Skeletal muscle cell (primary cell): ENCODE data around the gene PSENEN.
"Not testable (repeated sequence)": the region's sequence is repeated elsewhere in the genome, so short reads cannot be mapped to it uniquely, and the experiment has no call there.

Experiments
- DNase-seq: peaks from one replicate; pipeline ENCODE4 v3.0.0-alpha.2; 2010; ENCODE audit warnings: low read depth
- H3K4me3 ChIP-seq: 2 replicates; pipeline ENCODE4 v1.5.1; 2011; ENCODE audit warnings: low read depth, mild to moderate bottlenecking, control low read depth, low read length, moderate library complexity

Gene PSENEN

DNA sequence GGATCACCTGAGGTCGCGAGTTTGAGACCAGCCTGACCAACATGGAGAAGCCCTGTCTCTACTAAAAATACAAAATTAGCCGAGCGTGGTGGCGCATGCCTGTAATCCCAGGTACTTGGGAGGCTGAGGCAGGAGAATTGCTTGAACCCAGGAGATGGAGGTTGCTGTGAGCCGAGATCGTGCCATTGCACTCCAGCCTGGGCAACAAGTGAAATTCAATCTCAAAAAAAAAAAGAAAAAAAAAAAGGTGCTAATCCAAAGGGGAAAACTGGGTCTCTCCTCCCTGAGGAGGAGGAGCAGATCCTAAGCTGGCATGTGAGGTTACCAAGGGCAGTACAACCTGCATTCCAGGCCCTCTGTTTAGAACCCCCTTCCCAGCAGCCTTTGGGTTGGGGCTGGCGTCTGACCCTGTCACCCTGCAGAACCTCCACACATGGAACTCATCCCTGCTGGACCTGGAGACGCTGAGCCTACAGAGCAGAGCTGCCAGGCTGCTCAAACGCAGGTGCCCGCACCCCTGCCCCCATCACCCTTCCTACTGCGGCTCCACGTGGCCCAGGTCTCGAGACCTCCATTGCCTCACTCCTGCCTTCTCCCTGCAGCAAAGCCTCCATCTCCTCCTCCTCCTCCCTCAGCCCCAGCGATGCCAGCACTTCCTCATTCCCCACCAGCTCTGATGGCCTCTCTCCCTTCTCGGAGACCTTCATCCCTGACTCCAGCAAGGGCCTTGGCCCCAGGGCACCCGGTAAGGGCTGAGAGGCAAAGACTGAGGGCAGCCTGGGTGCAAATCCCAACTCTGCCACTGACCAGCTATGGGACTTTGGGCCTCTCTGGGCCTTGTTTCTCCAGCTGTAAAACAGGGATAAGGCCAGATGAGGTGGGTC lies 19.2 kb downstream of the PSENEN start:
- no peak overlapping the region for H3K4me3 ChIP-seq
- DNase-seq = no peak

DNA sequence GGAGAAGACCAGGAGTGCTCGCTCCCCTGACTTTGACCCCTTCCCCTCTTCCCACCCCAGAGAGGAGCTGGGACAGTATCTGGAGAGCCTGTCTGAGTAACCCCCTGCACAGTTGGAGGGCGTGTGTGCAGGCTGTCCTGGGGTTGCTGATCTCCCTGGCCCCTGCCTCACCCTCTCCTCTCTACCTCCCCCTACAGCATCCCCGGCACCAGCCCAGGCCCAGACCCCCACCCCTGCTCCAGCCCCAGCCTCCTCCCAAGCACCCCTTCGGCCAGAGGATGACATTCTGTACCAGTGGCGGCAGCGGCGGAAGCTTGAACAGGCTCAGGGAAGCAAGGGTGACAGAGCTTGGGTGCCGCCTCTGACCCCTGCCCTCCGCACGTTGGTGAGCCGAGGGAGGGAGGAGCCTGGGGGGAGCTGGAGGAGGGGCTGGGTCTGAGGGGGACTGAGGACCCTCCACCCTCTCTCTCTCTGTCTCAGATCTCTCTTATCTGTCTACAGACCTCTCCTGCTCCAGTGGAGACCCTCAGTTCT lies 21.2 kb downstream of the PSENEN start:
- no peak overlapping the region for H3K4me3 ChIP-seq
- no peak for DNase-seq

DNA sequence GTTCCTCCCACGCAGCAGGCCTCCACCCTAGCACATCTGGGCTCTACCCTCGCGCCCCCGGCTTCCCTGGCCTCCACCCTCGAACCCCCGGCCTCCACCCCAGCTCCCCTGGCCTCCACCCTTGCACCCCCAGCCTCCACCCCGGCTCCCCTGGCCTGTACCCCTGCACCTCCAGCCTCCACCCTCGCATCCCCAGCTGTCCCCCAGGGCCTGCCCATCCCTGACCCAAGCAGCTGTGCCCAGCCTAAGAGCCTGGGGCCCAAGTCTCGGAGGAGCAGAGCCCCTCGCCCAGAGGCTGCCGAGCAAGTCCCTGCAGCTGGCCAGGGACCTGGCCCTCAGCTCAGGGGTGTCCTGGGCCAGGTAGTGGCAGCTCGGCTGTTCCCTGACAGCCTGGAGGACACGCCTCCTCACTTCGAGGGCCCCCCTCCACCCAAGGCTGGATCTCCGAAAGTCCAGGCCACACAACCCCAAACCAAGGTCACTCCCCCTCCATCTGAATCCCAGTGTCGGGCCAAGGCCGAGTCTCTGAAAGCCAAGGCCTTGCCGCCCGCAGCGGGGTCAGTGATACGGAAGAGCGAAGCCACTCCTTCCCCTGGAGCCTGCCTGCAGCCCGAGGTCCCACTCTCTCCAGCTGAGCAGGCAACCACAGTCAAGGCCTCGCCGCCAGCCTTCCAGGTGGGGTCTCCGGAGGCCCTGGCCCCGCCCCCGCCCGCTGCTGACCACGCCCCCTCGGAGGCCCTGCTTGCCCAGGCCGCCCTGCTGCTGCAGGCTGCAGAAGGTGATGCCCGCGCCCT lies 22.0 kb downstream of the PSENEN start:
- no peak overlapping the region for H3K4me3 ChIP-seq
- no peak for DNase-seq

DNA sequence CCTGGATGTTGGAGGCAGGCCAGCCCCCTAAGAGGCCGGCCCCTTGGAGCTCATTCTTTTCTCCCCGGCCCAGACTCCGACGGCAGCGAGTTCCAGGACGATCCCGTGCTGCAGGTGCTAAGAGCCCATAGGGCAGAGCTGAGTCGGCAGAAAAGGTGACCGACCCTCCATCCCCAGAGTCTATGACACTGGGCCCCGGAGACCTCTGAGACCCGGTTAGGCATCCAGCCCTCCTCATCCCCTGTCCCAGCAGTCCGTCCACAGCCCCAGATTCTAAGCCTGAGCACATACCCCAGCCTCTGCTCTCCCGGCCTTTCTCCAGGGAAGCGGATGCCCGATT lies 22.6 kb downstream of the PSENEN start:
- no peak for DNase-seq
- H3K4me3 ChIP-seq = no peak overlapping the region

DNA sequence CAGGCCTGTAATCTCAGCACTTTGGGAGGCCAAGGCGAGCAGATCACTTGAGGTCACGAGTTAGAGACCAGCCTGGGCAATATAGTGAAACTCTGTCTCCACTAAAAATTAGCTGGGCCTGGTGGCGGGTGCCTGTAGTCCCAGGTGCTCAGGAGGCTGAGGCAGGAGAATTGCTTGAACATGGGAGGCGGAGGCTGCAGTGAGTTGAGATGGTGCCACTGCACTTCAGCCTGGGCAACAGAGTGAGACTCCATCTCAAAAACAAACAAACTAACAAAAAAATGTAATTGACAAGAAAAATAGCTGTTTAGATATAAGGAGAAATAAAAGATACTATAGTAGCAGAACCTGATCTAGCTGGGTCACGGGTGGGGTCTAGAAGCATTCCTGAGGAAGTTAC lies 26.9 kb downstream of the PSENEN start:
- not testable (repeated sequence) for DNase-seq, H3K4me3 ChIP-seq

DNA sequence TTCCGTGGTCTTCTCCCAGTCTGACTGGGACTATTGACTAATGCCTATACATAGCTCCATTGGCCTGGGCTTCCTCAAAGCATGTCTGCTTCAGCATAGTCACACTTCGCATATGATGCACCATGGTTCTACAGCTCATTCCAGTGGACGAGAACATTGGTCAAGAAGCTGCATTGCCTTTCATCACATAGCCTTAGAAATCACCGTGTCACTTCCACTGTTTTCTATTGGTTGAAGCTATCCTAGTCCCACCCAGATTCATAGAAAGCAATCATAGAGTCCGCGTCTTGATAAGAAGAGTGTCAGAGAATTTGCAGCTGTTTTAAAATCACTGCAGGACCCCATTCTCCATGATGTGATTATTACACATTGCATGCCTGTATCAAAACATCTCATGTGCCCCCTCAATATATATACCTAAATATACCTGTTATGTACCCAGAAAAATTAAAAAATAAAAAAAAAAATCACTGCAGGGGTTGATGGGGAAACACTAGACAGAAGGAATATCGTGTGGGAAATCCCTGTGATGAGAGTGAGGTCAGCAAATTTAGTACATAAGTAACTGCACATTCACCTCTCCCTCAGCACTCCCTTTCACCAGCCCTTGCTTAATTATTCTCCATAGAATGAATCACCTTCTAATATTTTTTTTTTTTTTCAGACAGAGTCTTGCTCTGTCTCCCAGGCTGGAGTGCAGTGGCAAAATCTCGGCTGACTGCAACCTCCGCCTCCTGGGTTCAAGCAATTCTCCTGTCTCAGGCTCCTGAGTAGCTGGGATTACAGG lies 27.8 kb downstream of the PSENEN start:
- DNase-seq = no peak
- no peak overlapping the region for H3K4me3 ChIP-seq

DNA sequence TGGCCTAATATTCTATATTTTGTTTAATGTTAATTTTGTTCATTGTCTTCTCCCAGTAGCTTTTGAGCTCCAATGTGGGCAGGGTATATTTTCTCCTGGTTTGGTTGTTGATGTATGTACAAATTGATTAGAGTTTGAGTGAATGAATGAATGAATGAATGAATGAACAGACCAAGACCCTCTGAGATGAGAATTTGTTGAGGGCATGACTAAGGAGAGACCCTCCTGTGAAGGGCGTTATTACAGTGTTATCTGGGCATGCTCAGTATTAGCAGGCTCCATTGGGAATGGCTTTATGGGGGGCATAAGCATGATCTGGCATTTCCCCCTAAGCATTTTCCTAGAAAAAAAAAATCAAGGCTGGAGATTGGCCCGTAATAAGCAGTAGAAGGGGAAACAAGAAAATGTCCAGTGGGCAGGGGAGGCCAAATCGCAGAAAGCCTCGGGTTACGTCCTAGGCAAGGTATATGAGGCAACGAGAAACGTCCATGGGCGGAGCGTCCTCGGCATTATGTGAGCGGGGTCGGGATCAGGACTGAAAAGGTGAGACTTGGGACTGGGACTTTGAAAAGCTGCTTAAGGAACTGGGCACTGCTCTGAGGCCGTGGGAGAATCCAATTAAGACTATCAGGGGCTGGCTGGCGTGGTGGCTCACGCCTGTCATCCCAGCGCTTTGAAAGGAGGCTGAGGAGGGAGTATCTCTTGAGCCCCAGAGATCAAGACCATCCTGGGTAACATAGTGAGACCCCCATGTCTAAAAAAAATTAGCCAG lies 29.0 kb downstream of the PSENEN start:
- H3K4me3 ChIP-seq = peak overlapping the region; percentile 40
- DNase-seq = no peak

DNA sequence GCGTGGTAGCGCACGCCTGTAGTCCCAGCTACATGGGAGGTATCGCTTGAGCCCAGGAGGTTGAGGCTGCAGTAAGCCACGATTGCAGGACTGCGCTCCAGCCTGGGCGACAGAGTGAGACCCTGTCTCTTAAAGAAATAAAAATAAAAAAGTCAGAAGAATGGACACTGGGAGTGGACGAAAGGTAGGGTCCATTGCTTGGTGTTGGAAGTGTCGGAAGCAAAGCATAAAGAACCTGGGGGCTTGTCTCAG lies 29.5 kb downstream of the PSENEN start:
- DNase-seq = no peak
- H3K4me3 ChIP-seq = peak overlapping the region; percentile 40

DNA sequence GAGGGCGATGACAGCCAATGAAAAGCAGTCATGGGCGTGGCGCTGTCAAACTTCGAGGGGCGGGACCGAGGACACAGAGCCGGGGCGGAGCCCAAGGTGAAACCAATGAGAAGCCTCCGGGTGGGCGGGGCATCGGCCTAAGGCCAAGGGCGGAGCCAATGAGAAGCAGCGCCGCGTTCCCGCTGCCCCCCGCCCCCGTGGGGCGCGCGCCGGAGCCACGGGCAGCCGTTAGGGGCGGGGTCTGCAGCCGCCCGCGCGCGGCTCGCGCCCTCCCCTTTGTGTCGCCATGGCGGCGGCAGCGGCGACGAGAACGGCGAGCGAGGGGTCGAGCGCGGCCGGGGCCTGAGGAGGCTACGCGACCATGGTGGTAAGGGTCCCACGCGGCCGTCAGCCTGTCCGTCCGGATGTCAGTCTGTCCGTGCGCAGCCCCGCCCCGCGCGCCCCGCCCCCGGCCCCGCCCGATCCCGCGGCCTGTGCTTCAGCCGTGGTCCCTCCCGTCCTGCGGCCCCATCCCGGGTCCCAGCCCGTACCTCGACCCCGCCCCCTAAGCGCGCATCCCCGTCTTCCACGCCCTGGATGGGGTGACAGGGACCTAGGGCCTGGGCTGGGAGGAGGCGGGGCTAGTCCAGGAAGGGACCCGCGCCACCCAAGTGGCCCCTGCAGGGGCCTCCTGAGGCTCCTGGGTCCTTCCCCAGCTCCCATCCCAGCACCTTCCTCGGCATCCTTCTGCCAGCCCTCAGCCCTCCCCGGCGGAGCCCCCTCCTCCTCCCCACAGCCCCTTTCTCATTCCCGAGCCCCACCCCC lies 30.0 kb downstream of the PSENEN start, which contains the start of gene ARHGAP33:
Gene ARHGAP33 (plus strand): TSS at position 267 of the 804 bp plus-strand sequence. CDS start 95 bp downstream, at position 362.
- peak; percentile 81 for DNase-seq
- peak within 1 kb of the TSS; percentile 69 for H3K4me3 ChIP-seq

DNA sequence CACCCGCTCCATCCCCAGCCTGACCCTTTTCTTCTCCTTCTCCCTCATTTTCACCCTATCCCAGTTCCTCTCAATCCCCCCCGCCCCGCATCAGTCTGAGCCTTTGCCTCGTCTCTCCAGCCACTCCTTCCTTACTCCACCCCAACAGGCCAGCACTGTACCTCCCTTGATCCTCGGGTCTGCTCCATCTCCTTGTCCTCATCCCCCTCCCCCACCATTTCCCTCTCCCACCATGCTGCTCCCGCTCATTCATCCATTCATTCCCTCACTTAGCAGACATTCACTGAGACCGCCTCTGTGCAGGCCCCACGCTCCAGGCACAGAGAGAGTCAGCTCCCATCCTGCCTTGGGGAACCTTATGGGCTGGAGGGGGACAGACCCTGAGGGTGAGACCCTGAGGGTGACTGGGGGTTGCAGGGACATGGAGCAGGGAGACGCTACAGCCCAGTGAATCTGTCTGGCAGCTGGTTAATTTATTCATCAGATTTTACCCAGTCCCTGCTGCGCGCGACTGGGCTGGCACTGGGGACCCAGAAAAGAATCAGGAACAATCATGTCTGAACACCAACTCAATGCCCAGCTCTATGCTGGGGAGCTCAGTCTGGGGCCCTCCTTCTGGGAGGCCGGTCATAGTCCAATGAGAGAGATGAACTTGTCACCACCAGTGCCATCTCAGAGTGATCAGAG lies 30.8 kb downstream of the PSENEN start:
- no peak for DNase-seq
- peak overlapping the region; percentile 69 for H3K4me3 ChIP-seq

DNA sequence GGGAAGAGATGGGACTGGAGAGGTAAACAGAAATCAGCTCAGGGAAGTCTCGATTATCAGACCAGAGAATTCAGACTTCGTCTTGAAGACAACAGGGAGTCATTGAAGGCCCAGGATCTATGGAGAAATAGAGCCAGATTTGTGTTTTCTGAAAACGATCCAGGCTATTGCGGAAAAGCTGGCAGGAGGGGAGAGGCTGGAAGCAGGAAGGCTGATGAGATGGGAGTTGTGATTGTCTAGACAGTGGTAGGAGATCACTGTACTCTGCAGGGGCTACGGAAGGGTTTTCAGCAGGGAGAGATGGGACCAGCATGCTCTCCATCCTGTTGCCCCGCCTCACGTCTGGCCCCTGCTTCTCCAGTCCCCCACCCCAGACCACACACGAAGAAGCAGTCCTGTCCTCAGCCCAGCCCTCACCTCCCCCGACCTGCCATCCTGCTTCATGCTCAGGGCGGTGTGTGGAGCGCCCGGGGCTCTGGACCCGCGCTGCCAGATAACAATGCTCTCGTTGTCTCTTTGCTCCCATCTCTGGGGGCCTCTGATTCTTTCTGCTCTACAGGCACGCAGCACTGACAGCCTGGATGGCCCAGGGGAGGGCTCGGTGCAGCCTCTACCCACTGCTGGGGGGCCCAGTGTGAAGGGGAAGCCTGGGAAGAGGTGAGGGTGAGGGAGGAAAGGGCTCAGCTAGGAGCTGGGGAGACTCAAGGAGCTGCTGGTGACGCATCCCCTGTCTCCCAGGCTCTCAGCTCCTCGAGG lies 31.8 kb downstream of the PSENEN start:
- H3K4me3 ChIP-seq = no peak overlapping the region
- no peak for DNase-seq

DNA sequence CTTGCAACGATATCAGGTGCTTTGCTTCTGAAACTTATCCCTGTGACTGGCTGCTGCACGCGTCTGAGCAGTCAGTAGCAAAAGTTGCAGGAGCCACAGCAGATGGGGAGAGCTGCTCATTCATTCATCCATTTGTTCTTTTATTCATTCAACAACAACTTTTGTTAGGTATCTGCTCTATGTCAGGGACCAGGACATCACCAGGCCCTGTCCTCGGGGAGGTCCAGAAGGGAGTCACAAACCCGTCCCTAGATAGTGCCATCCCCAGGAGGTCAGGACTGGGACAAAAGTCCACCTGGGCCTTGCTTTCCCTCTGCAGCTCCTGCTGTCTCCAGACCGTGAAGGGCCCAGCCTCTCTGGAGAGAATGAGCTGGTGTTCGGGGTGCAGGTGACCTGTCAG lies 32.5 kb downstream of the PSENEN start:
- no peak for DNase-seq
- no peak overlapping the region for H3K4me3 ChIP-seq

DNA sequence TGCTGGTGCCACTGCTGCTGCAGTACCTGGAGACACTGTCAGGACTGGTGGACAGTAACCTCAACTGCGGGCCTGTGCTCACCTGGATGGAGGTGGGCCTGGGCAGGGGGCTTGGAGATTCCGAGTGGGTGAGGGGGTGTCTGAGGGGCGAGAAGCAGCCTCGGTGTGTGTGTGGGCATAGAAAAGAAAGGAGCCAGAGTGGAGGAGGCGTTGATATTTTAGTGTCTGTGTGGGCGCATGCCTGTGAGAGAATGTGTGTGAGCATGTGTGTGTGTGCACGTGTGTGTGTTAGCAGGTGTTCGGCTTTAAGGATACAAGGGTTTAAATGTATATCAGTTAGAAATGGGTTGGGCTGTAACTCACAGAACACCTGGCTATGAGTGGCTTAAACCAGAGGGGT lies 33.6 kb downstream of the PSENEN start:
- no peak for DNase-seq
- no peak overlapping the region for H3K4me3 ChIP-seq

DNA sequence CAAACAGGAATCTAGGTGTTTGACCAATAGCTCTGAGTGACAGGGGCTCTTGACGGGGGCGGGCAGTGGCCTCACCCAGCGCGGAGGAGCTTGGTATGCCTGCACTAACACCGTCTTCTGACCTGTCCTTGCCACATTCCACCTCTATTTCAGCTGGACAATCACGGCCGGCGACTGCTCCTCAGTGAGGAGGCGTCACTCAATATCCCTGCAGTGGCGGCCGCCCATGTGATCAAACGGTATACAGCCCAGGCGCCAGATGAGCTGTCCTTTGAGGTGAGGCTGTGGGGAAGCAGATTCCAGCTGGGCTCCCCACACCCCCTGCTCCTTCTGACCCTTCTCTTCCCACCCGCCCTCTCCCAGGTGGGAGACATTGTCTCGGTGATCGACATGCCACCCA lies 34.6 kb downstream of the PSENEN start:
- H3K4me3 ChIP-seq = no peak overlapping the region
- no peak for DNase-seq

DNA sequence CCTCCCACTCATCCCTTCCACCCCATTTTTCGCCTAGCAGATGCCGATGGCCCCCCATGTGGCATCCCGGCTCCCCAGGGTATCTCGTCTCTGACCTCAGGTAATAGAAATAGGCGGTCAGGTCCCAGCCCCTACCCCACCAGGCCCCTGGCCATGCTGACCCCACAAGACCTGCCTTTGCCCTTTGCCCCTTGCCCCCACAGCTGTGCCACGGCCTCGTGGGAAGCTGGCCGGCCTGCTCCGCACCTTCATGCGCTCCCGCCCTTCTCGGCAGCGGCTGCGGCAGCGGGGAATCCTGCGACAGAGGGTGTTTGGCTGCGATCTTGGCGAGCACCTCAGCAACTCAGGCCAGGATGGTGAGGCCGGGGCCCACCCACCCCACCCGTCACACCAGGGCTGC lies 35.3 kb downstream of the PSENEN start:
- no peak for DNase-seq
- no peak overlapping the region for H3K4me3 ChIP-seq

DNA sequence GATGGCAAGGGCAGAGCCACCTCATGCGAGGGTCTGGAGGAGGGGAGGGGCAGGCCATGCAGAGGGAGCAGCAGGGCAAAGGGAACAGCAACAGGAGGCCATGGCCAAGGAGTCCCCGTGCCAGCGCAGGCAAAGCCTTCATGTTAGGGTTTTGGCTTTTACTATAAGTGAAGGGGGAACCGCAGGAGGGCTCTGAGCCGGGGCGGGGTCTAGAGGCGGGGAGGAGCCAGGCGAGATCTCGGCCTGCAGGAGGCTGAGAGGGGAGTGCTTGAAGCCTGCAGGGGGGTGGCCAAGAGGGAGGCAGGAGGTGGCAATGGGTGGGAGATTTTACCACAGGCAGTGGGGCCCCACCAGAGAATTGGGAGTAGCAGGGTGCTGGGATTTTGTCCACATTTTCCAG lies 36.2 kb downstream of the PSENEN start:
- no peak for DNase-seq
- no peak overlapping the region for H3K4me3 ChIP-seq

DNA sequence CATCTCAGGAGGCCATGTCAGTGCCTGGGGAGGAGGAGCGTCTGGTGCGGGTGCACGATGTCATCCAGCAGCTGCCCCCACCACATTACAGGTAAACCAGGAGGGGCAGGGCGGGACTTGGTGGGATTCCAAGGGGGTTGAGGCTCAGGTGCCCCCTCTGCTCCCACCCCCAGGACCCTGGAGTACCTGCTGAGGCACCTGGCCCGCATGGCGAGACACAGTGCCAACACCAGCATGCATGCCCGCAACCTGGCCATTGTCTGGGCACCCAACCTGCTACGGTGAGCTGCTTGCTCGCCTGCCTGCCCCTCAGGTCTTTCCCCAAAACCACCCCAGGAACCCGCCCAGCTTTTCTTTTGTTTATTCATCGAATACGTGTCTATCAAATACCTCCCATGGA lies 37.1 kb downstream of the PSENEN start:
- H3K4me3 ChIP-seq = no peak overlapping the region
- no peak for DNase-seq
